ENCODE measurements around the gene ANGPTL2.

Gene ANGPTL2

DNA sequence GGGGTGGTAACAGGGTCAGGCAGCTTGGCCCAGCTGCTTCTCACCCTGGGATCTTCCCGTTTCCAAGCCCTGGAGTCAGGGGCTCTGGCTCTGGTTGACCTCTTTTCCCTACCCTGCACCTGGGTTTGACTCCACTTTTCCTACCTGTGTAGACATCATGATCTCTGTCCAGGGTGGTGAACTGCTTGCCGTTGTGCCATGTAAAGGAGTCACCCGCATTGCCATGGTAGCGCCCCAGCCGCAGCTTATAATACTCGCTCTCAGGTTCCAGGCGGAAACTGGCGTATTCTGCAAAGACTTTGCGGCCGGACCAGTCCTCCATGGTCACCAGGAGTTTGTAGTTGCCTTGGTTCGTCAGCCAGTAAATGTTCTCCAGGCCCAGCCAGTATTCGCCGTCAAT lies 30.9 kb downstream of the ANGPTL2 start:
- FAIRE-seq: no peak

DNA sequence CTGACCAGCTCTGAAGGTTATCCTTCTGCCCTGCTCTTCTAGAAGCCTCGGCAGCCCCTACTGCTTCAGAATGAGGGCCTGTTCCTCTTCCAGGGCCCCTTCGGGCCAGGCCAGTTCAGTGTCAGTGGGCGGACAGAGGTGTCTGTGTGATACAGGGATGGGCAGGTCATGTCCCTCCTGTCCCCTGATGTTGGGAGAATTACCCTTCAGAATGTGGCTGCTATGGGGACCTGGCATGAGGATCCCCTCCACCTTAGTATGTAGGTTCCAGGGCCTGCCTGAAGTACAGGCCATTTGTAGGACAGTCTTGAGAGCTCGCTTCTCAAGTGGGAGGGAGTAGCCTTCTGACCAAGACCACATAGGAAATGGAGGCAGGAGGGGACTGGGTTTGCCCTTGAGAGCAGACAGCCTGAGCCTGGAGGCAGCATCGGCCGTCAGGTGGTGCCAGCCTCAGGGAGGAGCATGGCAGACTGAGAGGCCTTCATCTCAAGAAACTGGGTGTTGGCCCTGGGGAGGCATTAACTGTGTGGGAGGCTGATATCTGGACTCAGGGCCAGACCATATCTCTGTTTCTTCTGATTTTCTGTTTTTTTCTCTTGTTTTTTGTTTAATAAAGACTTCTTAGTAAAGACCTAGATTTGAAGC lies 32.0 kb downstream of the ANGPTL2 start:
- FAIRE-seq: no peak

DNA sequence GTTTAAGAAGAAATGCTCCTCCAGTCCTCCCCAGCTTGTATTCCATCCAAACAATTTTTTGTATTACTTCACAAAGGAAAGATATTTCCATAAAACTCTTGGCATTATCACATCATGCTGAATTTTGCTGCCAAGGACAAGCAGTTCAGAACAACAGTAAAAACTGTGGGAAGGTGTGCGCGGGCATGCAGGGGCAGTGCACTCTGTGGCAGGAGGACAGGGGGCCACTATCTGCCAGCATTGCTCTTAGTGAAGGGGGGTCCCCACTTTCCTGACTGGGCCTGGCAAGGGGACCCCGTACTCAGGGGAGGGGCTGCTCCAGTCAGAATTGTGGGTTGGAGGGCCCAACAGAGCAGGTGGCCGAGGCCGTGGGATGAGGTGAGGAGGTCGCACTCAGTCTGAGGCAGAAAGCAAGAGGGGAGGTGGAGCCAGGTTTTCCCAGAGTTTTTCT lies 32.8 kb downstream of the ANGPTL2 start:
- FAIRE-seq: no peak

DNA sequence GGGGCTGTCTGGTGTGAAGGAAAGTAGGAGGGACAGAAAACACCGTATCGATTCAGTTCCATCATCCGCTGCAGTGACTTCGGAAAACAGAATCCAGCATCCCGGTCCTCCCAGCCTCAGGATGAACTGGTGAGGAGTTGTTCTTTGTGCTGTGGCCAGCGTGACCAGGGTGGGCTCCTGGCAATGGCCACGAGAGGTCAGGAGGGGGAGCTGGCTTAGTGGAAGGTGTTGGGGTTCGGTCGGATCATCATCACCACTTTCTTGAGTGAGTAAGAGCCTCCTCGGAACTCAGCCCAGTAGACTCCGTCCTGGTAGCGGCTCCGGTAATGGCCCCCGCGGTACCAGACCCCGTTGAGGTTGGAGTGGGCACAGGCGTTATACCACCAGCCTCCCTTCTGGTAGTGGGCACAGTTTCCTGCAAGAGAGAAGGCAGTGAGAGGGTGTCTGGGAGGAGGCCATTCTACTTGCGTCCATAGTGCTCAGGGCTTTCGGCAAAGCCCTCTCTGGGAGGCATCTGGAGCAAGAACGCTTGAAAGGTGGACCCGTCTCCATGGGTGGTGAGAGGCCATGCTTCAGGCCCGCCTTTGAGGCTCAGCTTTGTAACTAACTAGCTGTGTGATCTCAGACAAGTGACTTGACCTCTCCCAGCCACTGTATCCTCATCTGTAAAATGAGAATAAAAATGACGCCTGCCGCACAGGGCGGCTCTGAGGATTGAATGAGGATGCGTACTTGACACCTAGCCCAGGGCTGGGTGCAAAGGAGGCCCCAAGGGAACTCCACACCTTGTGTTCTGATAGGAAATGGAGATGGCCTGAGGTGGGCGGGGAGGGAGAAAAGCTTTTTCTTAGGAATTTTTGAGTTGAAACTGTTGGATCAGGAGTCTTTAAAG lies 33.5 kb downstream of the ANGPTL2 start:
- no peak for FAIRE-seq

DNA sequence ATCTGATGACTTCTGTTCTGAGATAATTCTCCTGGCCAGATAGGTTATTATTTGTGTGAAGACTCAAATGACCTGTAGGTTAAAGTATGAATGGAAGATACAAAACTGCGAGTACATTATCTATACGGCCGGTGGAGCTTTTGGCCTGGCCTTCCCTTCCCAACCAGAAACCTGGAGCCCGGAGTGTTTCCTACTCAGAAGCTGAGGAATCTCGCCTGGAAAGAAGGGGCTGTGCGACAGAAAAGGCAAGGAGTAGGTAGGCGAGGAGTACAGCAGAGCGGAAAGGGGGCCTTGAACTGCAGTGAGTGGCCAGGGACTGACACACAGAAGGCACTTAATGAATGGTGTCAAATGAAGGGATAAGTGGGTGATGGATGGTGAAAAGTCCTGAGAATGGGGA lies 34.6 kb downstream of the ANGPTL2 start:
- FAIRE-seq: no peak

DNA sequence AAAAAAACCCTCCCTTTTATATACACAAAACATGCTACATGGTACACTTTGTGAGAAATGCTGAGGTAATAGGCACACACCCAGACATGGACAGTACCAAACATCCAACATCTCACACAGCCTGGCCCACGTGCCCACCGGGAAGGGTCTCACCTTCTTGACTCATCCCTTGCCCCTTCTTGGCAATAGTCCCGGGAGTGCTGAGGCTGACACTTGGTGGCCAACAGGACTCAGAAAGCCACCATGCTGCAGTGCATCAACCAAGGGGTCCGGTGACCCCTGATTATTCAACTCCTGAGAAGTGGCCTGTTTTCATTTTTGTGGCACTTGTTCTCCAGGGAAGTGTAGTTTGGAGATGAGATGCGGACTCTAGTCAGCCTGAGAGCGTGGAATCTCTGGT lies 35.0 kb downstream of the ANGPTL2 start:
- FAIRE-seq: no peak

DNA sequence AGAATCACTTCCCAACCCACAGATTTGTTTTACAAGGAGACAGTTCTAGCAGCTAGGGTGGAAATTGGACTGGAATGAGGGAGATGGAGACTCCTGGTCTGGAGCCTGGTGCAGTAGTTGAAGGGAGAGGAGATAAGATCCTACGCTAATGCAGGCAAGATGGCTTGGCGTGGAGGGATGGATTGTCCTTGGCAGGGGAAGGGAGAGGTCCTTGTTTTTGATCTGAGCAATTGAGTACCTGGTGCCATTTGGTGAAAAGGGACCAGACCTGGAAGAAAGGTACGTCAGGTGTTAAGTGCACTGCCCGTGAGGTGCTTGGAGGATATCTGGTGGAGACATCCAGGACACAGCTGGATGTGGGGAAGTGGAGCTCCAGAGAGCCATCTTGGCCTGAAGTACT lies 35.7 kb downstream of the ANGPTL2 start:
- FAIRE-seq: no peak

DNA sequence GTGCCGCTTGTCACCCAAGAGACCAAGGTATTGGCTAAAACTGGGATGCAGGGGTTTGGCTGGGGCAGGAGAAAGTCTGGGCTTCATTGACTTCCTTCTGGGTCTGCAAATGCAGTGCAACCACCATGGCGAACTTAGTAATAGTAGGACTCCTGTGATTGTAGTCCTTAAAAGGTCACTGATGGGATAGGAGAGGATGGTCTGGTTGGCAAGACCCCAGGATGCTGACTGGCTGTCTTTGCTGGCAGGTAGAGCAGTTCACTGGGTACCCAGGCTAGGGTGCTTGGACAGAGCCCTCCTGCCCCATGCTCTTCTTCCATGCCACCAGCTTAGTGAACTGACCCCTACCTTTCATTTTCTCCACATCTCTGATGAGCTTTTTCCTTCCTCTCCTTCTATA lies 37.2 kb downstream of the ANGPTL2 start:
- FAIRE-seq: no peak

DNA sequence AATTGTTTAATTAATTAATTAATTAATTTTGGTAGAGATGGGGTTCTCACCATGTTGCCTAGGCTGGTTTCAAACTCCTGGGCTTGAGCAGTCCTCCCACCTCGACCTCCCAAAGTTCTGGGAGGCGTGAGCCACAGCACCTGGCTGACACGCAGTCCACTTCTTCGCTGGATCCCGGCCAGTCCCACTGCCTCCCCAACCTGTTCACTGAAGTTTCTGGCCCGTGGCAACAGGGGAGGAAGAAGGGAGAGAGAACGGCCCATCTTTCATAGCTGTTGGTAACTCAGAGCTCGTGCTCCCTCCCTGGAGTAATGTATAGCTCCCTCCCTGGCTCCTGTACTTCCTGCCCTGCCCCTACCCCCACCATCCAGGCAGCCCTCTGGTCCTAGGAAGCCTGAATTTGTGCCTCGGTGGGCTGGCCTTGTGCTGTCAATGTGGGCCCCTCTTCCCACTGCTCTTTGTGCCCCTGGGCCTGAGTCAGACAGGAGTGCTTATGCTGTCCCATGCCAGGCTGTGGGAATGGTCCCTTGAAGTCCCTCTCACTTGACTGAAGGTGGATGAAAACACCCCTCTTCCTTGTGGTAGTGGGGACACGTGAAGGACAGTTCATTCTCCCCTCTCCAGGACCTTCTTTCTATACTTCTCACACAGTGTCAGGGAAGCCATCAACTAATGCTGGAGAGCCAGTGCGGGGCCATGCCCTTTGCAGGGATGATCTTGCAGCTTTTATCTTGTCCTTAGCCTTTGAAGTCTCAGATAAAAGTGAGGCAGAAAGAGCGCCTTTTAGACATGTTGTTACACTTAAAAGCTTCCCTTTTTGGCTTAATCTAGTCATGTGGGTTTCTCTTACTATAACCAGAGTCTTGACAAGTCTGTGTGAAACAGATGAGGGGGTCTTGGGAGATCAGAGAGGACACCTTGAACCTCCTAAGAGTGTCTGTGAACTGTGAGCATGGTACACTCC lies 38.1 kb downstream of the ANGPTL2 start:
- no peak for FAIRE-seq

DNA sequence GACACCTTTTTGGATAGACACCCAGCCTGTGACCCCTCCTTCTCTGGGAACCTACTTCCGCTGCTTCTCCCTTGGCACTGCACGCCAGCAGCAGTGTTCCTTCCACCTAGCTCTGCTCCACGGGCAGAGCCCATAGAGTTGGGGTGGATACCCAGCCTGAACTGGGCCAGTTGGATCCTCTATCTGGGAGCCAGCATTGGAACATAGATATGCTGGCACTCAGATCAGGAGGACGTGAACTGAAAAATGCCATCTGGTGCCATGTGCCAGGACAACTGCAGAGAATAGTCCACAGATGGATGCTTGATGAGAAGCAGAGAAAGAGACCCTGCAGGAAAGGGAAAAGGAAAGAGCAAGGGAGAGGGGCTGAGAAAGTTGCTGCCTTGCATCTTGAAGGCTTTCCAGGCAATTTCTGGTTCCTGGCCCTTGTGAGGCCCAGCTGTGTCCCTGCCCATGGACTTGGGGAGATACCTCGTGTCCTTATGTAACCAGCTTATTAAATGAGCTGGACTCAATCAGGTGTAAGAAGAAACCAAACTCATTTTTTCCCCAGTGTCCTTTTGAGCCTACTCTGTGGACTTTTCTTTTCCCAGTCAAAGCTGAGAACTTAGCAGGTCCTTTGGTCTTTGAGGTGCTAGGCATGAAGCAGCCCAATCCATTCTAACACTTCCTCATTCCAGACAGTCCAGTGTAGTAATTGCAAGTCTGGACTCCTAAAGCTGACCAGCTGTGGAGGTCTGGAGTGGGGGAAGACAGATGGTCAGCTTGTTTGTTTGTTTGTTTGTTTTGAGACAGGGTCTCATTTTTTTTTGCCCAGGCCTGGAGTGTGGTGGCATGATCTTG lies 39.1 kb downstream of the ANGPTL2 start:
- no peak for FAIRE-seq

DNA sequence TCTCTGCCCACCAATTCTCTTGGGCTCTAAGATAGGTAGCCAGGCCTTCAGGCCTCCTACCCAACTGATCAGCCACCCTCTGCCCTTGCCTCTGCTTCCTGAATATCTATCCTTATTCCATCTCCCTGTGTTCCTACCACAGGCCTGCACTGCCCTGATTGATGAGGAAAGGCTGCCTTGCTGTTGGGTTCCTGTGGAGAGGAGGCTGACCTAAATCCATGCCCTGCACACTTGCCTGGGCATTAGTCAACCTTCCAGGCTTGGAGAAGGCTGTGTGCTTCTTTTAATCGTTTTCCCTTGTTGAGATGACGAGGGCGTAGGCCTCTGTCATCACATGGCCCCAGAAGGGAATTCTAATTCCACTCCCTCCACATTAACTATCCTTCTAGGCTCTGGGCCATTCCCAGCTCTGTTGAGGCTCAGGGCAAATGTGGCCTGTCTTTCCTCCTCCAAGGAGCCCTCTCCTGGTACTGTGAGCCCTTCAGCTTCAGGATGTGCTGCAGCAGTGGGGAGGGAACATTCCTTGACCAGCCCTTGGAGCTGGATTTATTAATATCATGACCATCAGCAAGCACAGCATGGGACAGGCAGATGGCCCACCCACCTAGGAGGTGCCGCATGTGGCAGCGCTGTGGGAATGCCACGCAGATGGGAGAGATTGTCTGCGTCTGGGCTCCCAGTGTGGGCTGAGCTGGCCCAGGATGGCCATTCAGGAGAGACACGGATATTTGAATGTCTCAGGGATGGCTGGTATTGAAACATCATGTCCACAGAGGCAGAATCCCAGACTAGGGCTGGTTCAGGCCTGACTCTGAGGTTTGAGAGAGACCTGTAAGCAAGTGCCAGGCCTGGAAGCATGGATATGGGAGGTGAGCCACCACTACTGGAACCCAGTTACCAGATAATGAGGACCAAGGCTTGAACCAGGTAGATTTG lies 40.9 kb downstream of the ANGPTL2 start:
- FAIRE-seq: no peak

DNA sequence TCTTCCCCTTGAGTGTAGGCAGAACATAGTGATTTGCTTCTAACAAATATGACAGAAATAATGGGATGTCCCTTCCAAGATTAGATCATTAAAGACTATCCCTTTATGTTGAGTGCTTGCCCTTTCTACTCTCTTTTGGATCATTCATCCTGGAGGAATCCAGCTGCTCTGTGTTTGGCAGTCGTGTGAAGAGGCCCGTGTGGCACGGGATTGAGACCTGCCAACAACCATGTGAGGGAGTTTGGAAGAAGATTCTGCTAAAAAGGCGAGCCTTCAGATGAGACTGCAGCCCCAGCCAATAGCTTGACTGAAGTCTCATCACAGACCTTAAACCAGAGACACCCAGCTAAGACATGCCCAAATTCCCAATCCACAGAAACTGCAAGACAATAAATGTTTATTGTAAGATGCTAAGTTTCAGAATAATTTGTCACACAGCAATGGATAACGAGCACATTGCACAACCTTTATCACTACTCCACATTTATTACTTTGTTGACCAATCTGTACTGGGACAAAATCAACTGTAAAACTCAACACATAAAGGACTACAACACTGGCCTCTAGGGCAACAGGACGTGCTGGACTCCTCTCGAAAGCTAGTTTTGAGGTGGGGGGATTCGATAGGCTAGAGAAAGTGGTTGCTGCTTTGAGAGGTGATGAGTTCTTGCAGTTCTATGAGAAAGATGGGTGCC lies 42.8 kb downstream of the ANGPTL2 start:
- FAIRE-seq: no peak

DNA sequence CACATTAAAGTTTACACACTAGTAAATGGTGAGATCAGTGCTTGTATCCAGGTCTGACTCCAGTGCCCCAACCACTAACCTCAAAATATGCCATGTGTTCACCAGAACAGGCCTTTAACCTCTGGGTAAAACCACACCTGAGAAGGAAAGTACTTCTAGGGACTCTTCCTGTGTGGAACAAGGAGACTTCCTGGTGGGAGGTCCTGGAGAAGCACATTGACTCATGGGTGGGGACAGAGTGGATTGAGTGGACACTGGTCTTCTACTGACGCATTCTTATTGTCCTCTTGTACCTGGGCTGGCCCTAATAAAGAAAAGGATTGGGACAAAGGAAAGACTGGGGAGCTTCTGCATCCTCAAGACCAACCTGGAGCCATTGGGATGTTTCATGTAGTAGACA lies 43.4 kb downstream of the ANGPTL2 start:
- no peak for FAIRE-seq

DNA sequence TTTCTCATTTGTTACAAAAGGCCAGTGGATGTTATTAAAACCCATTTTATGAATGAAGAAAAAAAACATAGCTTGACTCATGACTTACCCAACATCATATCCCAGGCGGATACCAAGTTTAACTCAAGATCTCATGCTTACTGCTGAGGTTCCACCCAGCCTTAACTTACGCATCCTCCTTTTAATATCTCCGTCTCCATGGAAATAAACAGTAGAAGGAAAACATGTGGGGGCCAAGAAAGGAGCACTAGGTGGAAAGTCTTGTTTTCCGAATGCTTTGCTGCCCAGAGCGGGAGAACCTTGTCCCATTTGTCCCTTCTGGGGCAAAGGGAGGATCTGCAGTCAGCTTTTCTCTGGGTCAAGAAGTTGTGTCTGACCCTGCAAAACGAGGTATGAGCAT lies 44.1 kb downstream of the ANGPTL2 start:
- no peak for FAIRE-seq

DNA sequence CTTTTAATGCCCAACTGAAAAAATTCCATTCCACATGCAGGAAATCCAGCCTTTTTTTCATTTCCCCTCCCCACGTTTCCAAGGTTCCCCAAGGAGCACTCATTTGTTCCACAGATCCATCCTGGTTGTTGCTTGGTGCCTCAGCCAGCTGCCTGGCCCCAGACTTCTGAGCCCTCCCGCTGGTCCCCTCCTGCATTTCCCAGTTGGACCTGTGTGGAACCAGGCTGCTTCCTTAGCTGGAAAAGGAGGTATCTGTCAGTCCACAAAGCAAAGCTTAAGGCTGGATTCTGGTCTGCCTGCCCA lies 44.8 kb downstream of the ANGPTL2 start:
- no peak for FAIRE-seq

DNA sequence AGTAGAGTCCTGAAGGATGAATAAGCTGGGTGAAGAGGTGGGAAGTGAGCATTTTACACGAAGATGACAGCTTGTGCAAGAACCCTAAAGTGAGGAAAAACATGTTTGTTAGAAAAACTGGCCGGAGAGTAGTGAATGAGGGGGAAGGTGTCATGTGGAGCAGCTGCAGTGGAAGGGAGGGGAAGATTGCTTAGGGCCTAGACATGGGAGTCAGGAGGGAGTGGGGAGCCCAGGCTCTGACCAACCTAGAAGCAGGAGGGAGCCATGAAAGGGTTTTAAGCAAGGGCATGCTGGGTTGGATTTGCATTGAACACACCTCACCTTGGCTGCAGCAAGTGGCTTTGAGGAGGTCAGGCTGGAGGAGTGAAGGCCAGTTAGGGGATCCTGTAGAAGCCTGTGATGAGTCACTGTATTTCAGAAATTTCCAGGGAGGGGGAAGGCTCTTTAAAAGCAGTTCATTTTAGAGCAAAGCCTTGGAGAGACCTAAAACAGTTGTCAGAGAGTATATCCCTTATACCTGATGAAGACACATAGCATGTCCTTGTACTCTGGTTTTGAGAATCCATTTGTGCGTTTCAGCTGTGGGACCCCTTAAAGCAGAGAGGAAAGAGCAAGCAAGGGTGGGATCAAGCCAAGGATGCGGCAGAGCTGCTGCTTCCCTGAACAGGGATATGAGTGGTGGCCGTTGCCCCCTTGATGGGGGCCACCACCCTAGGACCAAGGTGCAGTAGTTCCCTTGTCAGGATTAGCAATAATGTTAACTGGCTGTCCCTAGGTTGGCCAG lies 45.4 kb downstream of the ANGPTL2 start:
- no peak for FAIRE-seq

DNA sequence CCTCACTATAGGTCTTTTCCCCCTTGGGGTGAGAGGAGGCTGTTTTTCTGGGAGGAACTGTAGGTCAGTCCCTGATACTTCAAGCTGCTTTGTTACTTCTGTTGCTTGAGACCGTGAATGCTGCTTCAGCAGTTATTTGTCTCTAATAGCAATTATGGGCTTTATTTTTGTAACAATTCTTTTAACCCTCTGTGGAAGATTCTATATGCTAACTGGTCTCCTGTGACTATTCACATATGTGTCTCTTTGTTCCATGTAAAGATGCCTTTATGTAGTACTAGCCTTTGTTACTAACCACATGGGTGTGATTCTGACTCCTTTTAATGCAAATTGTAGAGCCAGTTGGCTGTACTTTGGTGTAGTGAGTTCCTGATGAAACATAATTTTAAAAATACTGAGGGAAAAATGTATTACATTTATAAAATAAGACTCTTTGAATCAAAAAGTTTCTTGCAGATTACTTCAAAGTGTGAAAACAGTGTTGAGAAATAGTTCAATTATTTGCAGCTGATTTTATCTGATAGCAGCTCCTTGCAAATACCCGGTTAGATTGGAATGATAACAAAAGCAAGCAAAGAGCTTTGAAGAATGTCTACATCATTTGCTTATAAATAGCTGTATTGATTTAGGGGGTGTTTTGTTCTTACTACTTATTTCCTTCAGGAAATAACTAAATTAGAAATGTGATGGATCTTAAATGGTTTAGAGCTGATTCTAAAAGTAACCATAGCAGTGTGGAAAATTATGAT lies 46.6 kb downstream of the ANGPTL2 start:
- no peak for FAIRE-seq

DNA sequence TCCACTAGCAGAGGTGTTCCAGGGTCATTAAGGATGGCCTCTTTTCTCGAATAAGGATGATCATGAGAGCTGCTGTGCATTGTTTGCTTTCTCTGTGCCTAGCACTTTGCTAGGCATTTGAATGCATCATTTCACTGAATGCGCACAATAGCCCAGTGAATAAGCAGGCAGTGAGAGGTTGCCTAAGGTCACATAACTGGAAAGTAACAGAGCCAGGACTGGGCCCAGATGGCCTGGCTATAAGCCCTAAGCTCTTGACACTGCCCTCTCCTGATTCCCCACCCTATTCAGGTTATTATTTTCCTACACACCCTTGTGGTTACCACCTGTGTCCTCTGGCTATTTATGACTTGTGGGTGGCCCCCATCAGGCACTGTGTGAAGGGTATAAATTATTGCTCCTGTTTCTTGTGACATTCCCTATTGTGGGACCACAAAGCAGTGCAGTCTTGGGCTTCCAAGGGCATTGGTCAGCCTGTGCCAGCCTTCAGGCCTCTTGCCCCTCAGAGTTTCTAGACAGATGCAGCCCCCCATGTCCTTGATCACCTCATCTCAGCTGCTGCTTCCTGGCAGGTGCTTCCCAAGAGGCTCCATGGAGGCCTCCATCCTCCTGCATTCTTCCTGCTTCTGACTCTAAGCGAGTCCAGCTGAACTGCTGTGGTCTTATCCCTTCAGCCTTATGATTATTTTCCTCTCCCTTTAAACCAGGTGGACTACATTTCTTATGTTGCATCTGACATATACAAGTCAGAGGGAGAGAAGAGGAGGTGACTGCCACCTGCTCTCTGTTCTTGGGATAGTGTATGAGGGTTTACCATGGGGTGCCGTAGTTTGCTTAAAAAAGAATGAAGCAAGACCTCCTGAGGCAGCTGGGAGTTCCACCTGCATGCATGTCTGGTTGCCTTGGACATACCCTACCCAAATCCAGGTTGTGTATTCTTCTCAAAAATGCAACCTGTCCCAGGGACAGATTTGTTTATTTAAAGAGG lies 47.6 kb downstream of the ANGPTL2 start:
- no peak for FAIRE-seq
